B cell (primary cell): ENCODE results near the gene OR5AR1. TPM values are rescaled to one million over a fixed set of nuclear protein-coding genes. Genes with fewer than 3 reads are reported as not detected.

ENCODE experiments used
- ATAC-seq: fragments of 200-7000 bp; cut with Tn5 transposase; one replicate; pipeline ENCODE4 v1.10.0; 2021; ENCODE audit warnings: low read depth, mild to moderate bottlenecking, moderate number of reproducible peaks, moderate library complexity
- CTCF ChIA-PET: fragments of 350-600 bp; sonication (Branson Sonifier 250); formaldehyde crosslinking; loops from one replicate; lab custom pipeline; 2021; ENCODE audit warnings: antibody characterized with exemption, inconsistent platforms; lab: Charles Lee
- POLR2A ChIA-PET: fragments of 350-600 bp; sonication (Branson Sonifier 250); formaldehyde crosslinking; loops from one replicate; lab custom pipeline; 2021; ENCODE audit warnings: antibody characterized with exemption; lab: Charles Lee
- DNase-seq: peaks from one replicate; pipeline ENCODE4 v3.0.0; 2013
- H2AFZ ChIP-seq: 2 replicates; pipeline ENCODE4 v1.6.1; 2012; ENCODE audit warnings: mild to moderate bottlenecking, low read depth, low read length; ENCODE audit not compliant: insufficient read depth, poor library complexity, severe bottlenecking
- H3K27ac ChIP-seq, 2 donors: 1 replicate in 1 of 2; 2 replicates in 1 of 2; pipeline ENCODE4 v1.5.1; 2012 to 2013; ENCODE audit warnings: low read length in 2 of 2, mild to moderate bottlenecking in 2 of 2, moderate library complexity in 1 of 2
- H3K27me3 ChIP-seq, 4 experiments: fragments of 200-600 bp in 1 of 4; sonication (generic) in 1 of 4; replicated peaks in 1 of 4; 1 replicate in 2 of 4; 2 replicates in 2 of 4; pipeline versions ENCODE4 v1.6.1 to v1.7.0; 2013 to 2016; ENCODE audit warnings: low read length in 3 of 4, mild to moderate bottlenecking in 2 of 4, mixed read lengths in 1 of 4, moderate library complexity in 1 of 4; ENCODE audit not compliant: insufficient read depth in 4 of 4, control insufficient read depth in 3 of 4; ENCODE audit errors: control extremely low read depth in 1 of 4
- H3K36me3 ChIP-seq, 2 experiments: replicated peaks in 1 of 2; 1 replicate in 1 of 2; 2 replicates in 1 of 2; pipeline versions ENCODE4 v1.6.1 to v1.7.1; 2013; ENCODE audit warnings: low read length in 1 of 2; ENCODE audit not compliant: insufficient read depth in 2 of 2, control insufficient read depth in 1 of 2; ENCODE audit errors: control extremely low read depth in 1 of 2, extremely low read depth in 1 of 2
- H3K4me1 ChIP-seq, 2 donors: fragments of 200-600 bp in 1 of 2; sonication (generic) in 1 of 2; 1 replicate in 1 of 2; 2 replicates in 1 of 2; pipeline versions ENCODE4 v1.5.1 to v1.6.1; 2013 to 2017; ENCODE audit warnings: low read length in 2 of 2; ENCODE audit not compliant: control insufficient read depth in 2 of 2, insufficient read depth in 2 of 2
- H3K4me2 ChIP-seq: replicated peaks from 2 replicates; pipeline ENCODE3; 2012; ENCODE audit warnings: mild to moderate bottlenecking, low read depth, low read length; ENCODE audit not compliant: poor library complexity, severe bottlenecking
- H3K4me3 ChIP-seq, 5 experiments: fragments of 200-600 bp in 1 of 5; sonication (generic) in 1 of 5; 1 replicate in 3 of 5; 2 replicates in 2 of 5; pipeline versions ENCODE4 v1.5.1 to v1.7.0; 2011 to 2016; ENCODE audit warnings: low read length in 4 of 5, mild to moderate bottlenecking in 4 of 5, low read depth in 2 of 5, control low read depth in 1 of 5, moderate library complexity in 1 of 5; ENCODE audit not compliant: insufficient read depth in 1 of 5; ENCODE audit errors: control extremely low read depth in 1 of 5, extremely low read depth in 1 of 5
- H3K79me2 ChIP-seq: fragments of 200-600 bp; sonication (generic); one replicate; pipeline ENCODE4 v1.6.0; 2016; ENCODE audit warnings: low read length; ENCODE audit not compliant: control insufficient read depth, insufficient read depth
- H3K9ac ChIP-seq: fragments of 200-600 bp; sonication (generic); 2 replicates; pipeline ENCODE4 v1.6.1; 2017; ENCODE audit warnings: mild to moderate bottlenecking, low read length, moderate library complexity
- H3K9me3 ChIP-seq, 3 donors: one replicate each; pipeline versions ENCODE4 v1.6.1 to v1.7.1; 2013; ENCODE audit warnings: low read length in 2 of 3; ENCODE audit not compliant: control insufficient read depth in 2 of 3, insufficient read depth in 1 of 3; ENCODE audit errors: control extremely low read depth in 1 of 3
- H4K20me1 ChIP-seq: 2 replicates; pipeline ENCODE4 v1.6.0; 2012; ENCODE audit warnings: mild to moderate bottlenecking, low read length; ENCODE audit not compliant: insufficient read depth, control insufficient read depth, poor library complexity, severe bottlenecking
- H3K27ac Mint-ChIP-seq: one replicate; pipeline ENCODE4 v1.8.0; 2021; ENCODE audit warnings: mixed read lengths
- H3K27me3 Mint-ChIP-seq: one replicate; pipeline ENCODE4 v1.8.0; 2021; ENCODE audit warnings: mixed read lengths
- H3K4me1 Mint-ChIP-seq: one replicate; pipeline ENCODE4 v1.8.0; 2021; ENCODE audit warnings: mixed read lengths
- H3K4me3 Mint-ChIP-seq: one replicate; pipeline ENCODE4 v1.8.0; 2021; ENCODE audit warnings: mixed read lengths
- H3K9me3 Mint-ChIP-seq: one replicate; pipeline ENCODE4 v1.8.0; 2022; ENCODE audit warnings: mixed read lengths; ENCODE audit not compliant: insufficient read depth
- EZH2 ChIP-seq: IDR thresholded peaks from 2 replicates; pipeline ENCODE4 v1.6.1; 2012; ENCODE audit warnings: borderline replicate concordance, low read depth, mild to moderate bottlenecking, moderate library complexity, low read length; ENCODE audit not compliant: insufficient read depth, poor library complexity, severe bottlenecking
- WGBS: methylation state at CpG from one replicate; pipeline ENCODE4 v1.1.5; 2013; ENCODE audit warnings: missing lambda C conversion rate; ENCODE audit not compliant: insufficient coverage; 5-methylcytosine and 5-hydroxymethylcytosine counted together
- intact Hi-C: fragments of 100-400 bp; cut with micrococcal nuclease; formaldehyde crosslinking; loops from one replicate; pipeline ENCODE4 v1.10.0; 2022
- polyA plus RNA-seq: library from polyadenylated mRNA; depleted of rRNA; stranded (reverse); fragments of >200 nt; gene quantifications from 2 replicates; pipeline ENCODE4 v1.2.3, GENCODE V29; 2012
- total RNA-seq, 2 donors: library from RNA; stranded (reverse); fragments of 120-200 nt in 1 of 2; gene quantifications; 1 replicate in 1 of 2; 2 replicates in 1 of 2; pipeline versions ENCODE4 v1.2.3 to v1.2.4, GENCODE V29; 2013 to 2022
- TF ChIP-seq, protein P1 (sequence below): fragments of 200-600 bp; IDR thresholded peaks from one replicate; pipeline ENCODE4 v1.8.0; 2022; ENCODE audit warnings: antibody characterized with exemption, mild to moderate bottlenecking

The OR5AR1 gene
- total and polyA plus RNA-seq, 2 donors (not counting 1 experiment from before 2014, with no cell fraction given) = not detected

DNA sequence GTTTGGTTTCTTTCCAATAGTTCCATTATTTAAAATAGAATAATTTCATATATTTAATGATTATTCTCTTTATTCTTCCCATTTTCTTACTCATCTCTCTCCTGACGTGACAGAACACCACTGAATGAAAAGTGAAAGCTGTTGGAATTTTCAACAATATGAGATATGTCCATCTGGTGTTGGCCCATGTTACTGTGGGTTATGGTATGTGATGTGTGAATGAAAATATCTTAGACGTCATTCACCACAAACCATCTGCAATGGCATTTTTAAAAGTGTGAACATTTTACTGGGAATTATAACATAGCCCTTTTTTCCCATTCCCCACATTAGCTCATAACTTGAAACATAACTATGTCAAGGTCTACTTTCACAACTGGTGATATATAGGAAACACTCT is 37.5 kb upstream of the OR5AR1 start:
- Histone ChIP-seq H3K9ac (no peak overlapping the region), H3K36me3 (no peaks in the 10 kb centered on the region), H3K4me2 (no peak overlapping the region), H3K79me2 (no peaks in the 10 kb centered on the region), H3K9me3 (no peaks in the 10 kb centered on the region), H2AFZ (no peak overlapping the region), H3K27ac (no peak overlapping the region), H3K27me3 (no peaks in the 10 kb centered on the region), H3K4me1 (no peaks in the 10 kb centered on the region), H3K4me3 (no peak overlapping the region), H4K20me1 (no peaks in the 10 kb centered on the region)
- Mint-ChIP-seq H3K9me3 (no peaks in the 10 kb centered on the region), H3K4me3 (no peak overlapping the region), H3K4me1 (no peaks in the 10 kb centered on the region), H3K27me3 (no peaks in the 10 kb centered on the region), H3K27ac (no peak overlapping the region)
- WGBS = no CpG with 5 or more reads among the region's 2 CpGs
- ChIA-PET POLR2A (no interaction called here), CTCF (no interaction called here)
- DNase-seq = no peak
- ATAC-seq = no peak
- intact Hi-C loops = no loop called here
- TF ChIP-seq, protein P1, sequence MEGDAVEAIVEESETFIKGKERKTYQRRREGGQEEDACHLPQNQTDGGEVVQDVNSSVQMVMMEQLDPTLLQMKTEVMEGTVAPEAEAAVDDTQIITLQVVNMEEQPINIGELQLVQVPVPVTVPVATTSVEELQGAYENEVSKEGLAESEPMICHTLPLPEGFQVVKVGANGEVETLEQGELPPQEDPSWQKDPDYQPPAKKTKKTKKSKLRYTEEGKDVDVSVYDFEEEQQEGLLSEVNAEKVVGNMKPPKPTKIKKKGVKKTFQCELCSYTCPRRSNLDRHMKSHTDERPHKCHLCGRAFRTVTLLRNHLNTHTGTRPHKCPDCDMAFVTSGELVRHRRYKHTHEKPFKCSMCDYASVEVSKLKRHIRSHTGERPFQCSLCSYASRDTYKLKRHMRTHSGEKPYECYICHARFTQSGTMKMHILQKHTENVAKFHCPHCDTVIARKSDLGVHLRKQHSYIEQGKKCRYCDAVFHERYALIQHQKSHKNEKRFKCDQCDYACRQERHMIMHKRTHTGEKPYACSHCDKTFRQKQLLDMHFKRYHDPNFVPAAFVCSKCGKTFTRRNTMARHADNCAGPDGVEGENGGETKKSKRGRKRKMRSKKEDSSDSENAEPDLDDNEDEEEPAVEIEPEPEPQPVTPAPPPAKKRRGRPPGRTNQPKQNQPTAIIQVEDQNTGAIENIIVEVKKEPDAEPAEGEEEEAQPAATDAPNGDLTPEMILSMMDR = no peak
- no peak for TF ChIP-seq EZH2

DNA sequence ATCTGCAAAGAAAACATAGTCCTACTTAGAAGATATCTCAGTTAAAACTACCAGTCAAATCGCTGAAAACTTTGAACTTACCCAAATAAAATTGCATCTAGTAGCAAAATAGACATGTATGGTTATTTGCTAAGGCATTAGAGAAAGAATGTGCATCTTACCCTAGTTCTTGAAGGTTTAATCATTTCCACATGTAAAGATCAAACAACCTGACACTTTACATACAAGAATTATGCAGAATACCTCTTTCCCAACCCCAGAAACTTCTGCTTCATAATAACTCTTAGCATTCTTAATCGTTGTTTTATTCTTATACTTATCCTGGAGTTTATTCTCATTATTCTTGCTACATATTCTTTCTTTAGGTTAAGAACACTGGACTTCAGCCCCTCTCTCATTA is 31.2 kb upstream of the OR5AR1 start:
- no CpG with 5 or more reads among the region's 2 CpGs for WGBS
- no peaks in the 10 kb centered on the region for H3K27me3 Mint-ChIP-seq
- DNase-seq = no peak
- Histone ChIP-seq H3K4me3 (no peak overlapping the region), H3K4me2 (no peak overlapping the region), H2AFZ (no peak overlapping the region), H4K20me1 (no peaks in the 10 kb centered on the region), H3K27ac (no peak overlapping the region), H3K4me1 (no peaks in the 10 kb centered on the region), H3K9ac (no peak overlapping the region), H3K9me3 (no peaks in the 10 kb centered on the region), H3K79me2 (no peaks in the 10 kb centered on the region), H3K27me3 (no peaks in the 10 kb centered on the region), H3K36me3 (no peaks in the 10 kb centered on the region)
- H3K4me1 Mint-ChIP-seq = no peaks in the 10 kb centered on the region
- no peak overlapping the region for H3K27ac Mint-ChIP-seq
- TF ChIP-seq EZH2 = no peak
- TF ChIP-seq, protein P1 = no peak
- ChIA-PET CTCF (no interaction called here), POLR2A (no interaction called here)
- no peak for ATAC-seq
- H3K9me3 Mint-ChIP-seq = no peaks in the 10 kb centered on the region
- intact Hi-C loops = no loop called here
- H3K4me3 Mint-ChIP-seq = no peak overlapping the region
